ENCODE data around the gene RSL1D1.
"Not testable (repeated sequence)": the region's sequence is repeated elsewhere in the genome, so short reads cannot be mapped to it uniquely, and the experiment has no call there.

The RSL1D1 gene

DNA sequence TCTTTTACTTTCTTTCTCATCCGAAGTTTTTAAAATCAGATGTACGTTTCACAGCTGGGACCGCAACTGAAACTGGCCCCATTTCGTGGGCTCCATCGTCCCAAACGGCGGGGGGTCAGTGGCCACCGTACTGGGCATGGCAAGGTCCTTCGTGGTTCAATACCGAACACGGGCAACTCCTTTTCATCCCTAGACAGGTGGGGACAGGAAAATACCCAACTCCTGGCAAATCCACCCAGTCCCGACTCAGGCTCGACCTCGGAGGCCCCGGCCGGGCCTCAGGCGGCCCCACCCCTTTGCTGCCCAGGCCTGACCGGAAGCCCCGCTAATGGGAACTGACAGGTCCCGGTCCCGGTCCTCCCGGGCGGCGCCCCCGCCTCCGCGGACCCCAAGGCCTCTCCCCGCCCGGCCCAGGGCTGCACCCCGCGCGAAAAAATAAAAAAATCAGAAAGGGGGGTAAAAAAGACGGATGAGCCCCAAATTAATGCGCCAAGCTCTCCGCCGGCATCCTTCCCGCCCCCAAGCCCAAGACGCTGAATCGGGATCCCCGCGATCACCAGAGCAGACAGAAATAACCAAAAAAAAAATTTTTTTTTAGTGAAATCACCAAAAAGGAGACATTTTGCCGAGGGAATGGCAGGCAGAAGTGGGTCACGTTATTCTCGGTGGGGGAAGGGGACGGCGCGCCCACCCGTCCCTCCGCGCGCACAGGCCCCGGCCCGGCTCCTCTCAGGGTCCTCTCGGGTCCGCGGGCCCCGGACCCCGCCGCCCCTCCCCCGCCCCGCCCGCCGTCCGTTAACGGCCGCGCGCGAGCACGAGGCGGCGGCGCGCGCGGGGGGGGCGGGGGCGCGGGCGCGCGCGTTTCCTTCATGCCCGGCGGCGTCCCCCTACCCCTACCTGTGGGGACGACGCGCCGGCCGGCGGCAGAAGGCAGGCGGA, 54.8 kb downstream of the RSL1D1 start:
- no peak for DNase-seq

DNA sequence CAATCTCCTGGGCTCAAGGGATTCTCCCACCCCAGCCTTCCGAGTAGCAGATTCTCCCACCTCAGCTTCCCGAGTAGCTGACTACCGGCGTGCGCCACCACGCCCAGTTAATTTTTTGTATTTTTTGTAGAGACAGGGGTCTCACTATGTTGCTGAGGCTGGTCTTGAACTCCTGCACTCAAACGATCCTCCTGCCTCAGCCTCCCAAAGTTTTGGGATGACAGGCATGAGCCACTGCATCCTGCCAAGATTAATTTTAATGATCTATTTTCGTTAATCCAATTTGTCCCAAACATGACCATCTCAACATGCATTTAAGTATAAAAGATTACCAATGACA, 55.5 kb downstream of the RSL1D1 start:
- no peak for DNase-seq

DNA sequence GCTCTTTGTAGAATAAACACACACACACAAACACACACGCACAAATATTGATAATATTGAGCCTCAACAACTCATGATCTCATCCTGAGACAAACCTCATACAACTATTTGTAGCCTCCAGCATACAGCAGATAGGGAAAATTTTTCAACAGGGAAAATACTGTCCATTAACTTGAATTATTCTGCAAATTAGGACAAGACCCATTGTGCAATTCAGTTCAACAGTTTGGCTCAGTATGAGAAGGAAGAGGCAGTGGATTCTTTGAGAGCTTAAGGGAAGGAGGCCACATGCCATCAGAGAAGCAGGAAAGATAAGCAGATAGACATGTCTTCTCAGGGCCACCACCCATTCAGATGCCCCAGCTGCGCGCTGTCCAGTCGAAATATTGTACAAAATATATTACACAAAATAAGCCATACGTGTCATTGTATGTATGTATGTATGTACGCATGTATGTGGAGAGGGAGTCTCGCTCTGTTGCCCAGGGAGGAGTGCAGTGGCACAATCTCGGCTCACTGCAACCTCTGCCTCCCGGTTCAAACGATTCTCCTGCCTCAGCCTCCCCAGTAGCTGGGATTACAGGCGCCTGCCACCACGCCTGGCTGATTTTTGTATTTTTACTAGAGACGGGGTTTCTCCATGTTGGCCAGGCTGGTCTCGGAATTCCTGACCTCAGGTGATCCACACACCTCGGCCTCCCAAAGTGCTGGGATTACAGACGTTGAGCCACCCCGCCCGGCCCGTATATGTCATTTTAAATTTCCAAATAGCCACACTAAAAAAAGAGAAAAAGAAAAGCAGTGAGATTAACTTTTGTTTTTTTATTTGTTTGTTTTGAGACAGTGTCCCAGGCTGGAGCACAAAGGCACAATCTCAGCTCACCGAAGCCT, 56.1 kb downstream of the RSL1D1 start:
- DNase-seq, result no peak

DNA sequence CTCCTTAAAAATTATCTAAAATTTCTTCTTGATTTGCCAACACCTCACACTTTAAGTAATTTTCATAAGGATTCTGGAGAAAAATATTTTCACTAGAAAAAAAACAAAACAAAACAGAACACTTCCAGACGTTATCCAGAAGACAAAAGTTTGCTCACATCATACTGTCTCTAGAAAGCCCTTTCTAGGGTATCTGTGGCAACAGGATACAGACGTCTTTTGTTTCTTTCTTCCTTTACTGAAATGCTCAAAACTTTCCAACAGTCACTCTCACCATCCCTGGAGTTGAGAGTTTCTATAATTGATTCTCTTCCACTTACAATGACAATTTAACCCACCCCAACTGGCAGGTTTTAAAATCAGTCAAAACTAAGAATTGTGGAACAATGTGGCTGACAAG, 56.9 kb downstream of the RSL1D1 start:
- no peak for DNase-seq

DNA sequence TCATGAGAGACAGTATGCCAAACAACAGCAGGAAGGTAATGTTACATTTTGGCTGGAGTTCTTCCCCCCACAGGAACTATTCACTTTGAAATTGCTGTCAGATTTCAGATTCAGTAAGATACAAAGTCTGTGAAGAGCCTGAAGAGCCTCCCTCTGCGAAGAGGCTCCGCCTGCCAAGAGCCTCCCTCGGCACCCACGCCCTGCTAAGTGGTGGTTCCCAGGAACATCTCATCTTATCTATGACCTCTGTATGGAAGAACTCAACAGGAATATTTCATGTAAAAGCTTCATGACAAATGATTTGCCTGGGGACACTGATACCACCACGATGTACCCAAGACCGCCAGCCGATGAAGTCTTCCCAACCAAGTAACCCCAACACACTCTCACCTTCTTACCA, 57.5 kb downstream of the RSL1D1 start:
- DNase-seq, result no peak

DNA sequence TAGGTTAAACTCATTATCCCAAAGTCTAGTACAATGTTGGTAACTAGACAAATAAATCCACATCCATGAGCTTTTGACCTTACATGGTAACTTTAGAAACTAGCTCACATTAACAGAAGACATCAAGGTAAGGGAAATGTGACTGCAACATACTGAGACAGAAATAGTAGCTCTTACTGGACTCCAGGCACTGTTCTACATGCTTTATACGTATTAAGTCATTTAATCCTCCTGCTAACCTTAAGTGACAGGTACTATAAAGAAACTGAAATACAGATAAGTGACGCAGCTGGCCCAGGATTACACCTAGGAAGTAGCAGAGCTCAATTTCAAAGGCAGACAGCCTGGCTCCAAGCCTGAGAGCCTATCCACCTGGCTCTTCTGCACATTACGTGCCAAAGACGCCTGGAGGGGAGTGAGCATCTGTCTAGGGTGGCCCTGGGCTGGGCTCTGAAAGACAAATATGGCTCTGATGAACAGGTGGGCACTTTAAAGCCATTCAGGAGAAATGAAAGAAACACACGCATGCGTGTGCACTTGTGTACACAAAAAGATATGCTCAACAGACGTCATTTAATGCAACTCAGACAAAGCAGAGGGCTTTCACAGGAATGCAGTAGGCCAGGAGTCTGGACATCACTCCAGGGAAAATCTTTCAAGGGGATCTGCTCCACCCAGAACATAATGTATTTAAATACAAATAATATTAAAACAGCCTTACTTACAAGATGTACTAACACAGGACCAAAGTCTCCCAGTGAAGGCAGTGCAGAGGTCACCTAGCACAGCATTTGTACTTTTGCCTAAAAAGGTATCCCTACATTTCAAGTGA, 58.7 kb downstream of the RSL1D1 start:
- no peak for DNase-seq

DNA sequence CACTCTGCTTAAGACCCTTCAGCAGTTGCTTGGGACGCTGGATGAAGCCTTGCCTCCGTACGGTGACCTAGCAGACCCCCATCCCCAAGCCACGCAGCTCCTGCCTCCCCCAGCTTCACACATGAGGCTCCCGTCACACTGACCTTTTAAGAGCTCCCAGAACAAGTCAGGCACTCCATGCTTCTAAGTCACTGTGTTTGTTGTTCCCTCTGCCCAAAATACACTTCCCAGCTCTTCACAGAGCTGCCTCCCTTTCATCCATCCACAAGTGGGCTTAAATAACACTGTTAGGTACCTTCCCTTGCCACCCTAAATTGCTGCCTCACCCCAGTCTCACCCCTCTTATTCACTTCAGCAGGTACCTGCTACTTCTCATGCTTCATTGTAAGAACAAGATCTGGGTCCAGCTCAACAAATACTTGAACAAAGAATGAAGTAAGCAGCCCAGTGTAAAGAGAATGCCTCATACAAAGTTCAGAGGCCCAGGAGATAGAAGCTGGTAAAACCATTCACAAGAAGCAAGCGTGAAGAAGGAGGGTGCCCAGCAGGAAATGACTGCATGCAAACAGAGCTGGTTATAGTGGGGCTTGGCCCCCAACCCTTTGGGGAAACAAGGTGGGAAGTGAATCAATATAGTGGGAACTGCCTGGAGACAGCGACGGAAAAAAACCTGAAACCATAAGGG, 60.1 kb downstream of the RSL1D1 start:
- no peak for DNase-seq

DNA sequence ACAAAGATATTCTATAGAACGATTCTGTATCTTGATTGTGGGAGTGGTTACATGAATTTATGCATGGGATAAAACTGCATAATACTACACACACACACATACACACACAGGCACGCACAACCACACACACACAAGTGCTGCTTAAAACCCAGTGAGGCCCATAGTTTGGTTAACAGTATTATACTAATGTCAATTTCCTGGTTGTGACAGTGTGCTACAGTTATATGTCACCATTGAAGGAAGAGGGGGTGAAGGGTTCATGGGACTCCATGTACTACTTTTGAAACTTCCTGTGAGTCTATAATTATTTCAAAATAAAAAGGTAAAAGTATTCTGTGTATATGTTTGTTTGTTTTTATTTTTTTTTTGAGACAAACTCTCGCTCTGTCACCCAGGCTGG, 62.4 kb downstream of the RSL1D1 start:
- DNase-seq, result no peak

DNA sequence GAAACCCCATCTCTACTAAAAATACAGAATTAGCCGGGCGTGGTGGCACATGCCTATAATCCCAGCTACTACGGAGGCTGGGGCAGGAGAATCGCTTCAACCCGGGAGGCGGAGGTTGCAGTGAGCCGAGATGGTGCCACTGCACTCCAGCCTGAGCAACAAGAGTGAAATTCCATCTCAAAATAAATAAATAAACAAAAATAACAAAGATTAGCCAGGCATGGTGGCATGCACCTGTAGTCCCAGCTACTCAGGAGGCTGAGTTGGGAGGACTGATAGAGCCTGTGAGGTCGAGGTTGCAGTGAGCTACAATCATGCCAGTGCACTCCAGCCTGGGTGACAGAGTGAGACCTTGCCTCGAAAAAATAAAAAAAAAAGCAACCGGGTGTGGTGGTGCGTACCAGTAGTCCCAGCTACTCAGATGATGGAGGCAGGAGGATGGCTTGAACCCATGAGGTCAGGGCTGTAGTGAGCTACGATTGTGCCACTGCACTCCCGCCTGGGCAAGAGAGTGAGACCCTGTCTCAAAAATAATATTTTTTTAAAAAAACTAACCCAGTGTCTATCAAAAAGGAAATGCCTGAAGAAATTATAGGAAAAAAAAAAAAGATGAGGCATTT, 66.3 kb downstream of the RSL1D1 start:
- DNase-seq, result not testable (repeated sequence)

DNA sequence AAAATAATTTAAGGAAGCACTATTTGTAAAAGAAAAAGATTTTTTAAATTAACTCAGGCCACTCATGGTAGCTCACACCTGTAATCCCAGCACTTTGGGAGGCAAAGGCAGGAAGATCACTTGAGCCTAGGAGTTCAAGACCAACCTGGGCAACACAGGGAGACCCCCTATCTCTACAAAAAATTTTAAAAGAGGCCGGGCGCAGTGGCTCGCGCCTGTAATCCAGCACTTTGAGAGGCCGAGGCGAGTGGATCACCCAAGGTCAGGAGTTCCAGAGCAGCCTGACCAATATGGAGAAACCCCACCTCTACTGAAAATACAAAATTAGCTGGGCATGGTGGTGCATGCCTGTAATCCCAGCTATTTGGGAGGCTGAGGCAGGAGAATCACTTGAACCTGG, 67.0 kb downstream of the RSL1D1 start:
- DNase-seq, result not testable (repeated sequence)

DNA sequence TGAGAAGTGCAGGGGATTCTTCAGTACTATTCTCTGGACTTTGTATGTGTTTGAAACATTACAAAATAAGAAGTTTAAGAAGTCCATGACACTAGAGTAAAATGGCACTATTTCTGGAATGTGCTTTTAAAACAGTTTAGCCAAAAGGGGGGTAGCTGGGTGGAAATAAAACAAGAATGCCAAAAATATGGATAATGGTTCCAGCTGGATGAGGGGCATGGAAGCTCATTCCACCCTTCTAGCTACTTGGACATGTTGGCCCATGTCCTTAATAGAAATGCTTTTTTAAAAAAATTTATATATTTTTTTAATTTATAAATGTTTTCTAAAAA, 67.3 kb downstream of the RSL1D1 start:
- DNase-seq, result no peak

All from AML-193 (cell line).